Endothelial cell of umbilical vein (primary cell): ENCODE data around the gene DLG1.

Experiments used
- MYC ChIP-seq: IDR thresholded peaks from one replicate; pipeline ENCODE4 v1.6.1; 2011; ENCODE audit warnings: mild to moderate bottlenecking, low read depth, low read length
- POLR2AphosphoS5 ChIP-seq: IDR thresholded peaks from 2 replicates; pipeline ENCODE4 v1.6.1; 2012; ENCODE audit warnings: low read depth, mild to moderate bottlenecking, control low read depth, low read length, moderate library complexity; ENCODE audit not compliant: insufficient read depth
- TF ChIP-seq, protein P1 (sequence below), 2 donors: IDR thresholded peaks; 1 replicate in 1 of 2; 2 replicates in 1 of 2; pipeline ENCODE4 v1.5.1; 2011; ENCODE audit warnings: low read length in 2 of 2, mild to moderate bottlenecking in 2 of 2, moderate library complexity in 2 of 2, control low read depth in 1 of 2, inconsistent platforms in 1 of 2, low read depth in 1 of 2; ENCODE audit not compliant: insufficient read depth in 1 of 2; ENCODE audit errors: extremely low read depth in 1 of 2

DNA sequence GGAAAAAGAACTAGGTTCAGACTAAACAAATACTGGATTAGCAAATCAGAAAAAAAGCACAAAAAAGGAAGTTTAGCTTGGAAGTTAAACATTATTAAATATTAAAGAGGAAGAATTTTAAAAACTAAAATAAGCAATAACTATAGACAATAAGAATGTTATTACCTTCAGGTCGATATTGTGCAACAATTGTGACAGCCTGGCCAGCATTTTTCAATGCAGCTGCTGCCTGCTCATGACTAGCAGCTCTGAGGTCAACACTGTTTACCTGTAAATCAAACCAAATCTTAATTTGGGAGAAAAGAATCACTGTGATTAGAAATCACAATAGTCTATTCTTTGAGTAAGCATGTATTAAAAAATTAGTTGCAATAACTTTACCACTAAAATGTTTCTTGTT lies 193.7 kb downstream of the DLG1 start:
- TF ChIP-seq POLR2AphosphoS5 (no peak), MYC (no peak)
- TF ChIP-seq, protein P1, sequence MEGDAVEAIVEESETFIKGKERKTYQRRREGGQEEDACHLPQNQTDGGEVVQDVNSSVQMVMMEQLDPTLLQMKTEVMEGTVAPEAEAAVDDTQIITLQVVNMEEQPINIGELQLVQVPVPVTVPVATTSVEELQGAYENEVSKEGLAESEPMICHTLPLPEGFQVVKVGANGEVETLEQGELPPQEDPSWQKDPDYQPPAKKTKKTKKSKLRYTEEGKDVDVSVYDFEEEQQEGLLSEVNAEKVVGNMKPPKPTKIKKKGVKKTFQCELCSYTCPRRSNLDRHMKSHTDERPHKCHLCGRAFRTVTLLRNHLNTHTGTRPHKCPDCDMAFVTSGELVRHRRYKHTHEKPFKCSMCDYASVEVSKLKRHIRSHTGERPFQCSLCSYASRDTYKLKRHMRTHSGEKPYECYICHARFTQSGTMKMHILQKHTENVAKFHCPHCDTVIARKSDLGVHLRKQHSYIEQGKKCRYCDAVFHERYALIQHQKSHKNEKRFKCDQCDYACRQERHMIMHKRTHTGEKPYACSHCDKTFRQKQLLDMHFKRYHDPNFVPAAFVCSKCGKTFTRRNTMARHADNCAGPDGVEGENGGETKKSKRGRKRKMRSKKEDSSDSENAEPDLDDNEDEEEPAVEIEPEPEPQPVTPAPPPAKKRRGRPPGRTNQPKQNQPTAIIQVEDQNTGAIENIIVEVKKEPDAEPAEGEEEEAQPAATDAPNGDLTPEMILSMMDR (IDR thresholded peaks at IDR 0.05; ENCODE audit: extremely low read depth in 1 of 2, insufficient read depth in 1 of 2, low read depth in 1 of 2, low read length in 2 of 2), result no peak
